Inflammatory macrophage treated with lipopolysaccharide for 4 hours (primary cell): ENCODE data around the gene PKNOX2.

Source experiments
- DNase-seq: peaks from one replicate; pipeline ENCODE4 v3.0.0-alpha.2; 2020

Gene PKNOX2

GRCh38 chr11:125423247-125423849 is 258.8 kb downstream of the PKNOX2 start:
- no peak for DNase-seq

- DNase-seq = no peak
These were observed 261.1 kb downstream of the PKNOX2 start for GRCh38 chr11:125425601-125426000.

DNA sequence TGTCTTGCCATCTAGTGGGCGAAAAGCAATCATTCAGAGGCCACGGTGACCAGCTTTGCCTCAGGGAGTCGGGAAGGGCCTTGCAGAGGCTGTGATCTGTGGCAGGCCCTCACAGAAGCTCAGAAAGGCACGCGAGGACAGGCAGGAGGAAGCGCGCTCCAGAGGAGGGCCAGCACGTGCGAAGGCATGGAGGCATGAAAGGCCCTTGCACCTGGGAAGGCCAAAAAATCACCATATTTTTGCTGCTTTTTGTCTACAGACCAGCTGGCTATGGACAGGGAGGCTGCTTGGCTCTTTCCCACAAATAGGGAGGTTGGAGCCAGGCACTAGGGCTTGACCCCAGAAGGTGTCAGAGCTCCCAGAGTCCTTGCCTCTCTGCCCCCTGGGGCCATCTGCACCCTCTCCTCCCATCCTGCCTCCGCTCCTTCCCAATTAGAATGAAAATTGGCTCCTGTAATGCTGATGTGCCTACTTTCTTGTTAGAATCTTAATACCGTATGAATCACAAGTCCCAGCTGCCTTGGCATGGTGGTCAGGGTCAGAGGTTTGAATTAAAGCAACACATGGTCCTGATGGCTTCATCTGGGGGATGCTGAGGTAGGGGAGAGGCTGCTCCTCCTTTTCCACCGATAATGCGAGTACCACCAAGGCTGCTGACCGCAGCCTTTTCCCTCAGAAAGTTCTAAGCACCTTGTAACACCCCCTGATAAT is 262.4 kb downstream of the PKNOX2 start:
- DNase-seq = no peak

GRCh38 chr11:125428486-125429173 is 264.1 kb downstream of the PKNOX2 start:
- DNase-seq = no peak

GRCh38 chr11:125429174-125429707 is 264.7 kb downstream of the PKNOX2 start:
- peak; percentile 35 for DNase-seq

DNA sequence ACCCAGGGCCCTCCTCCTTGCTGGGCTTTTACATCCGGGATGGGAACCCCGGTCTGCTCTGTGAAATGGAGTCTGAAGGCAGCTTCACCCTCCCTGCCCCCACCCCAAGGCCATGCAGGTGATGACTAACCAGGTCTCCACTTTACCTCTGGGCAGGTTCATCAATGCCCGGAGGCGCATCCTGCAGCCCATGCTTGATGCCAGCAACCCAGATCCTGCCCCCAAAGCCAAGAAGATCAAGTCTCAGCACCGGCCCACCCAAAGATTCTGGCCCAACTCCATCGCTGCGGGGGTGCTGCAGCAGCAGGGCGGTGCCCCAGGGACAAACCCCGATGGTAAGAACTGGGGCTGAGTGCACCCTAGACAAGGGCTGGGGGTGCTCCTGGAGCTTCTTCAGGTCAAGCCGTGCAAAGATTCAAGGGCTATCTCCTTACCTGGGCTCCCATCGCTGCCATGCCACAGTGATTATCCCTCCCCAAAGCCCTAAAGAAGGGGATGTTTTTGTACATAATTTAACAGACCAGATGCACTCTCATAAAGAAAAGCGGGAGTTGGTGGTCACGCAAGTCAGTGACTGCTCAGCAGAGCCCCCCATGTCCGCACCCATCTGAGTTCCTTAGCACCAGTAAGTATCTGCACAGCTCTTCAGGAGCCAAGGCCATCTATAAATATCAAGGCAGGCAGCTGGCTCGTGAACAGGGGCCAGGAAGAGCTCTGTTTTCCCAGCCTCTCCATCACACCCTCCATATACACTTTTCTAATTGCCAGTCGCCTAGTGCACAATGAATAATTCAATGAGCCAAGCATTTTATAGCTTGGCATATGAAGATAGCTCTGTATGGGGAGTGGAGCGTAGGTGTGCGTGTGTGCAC is 265.5 kb downstream of the PKNOX2 start:
- DNase-seq = no peak

- no peak for DNase-seq
These were observed 266.5 kb downstream of the PKNOX2 start for GRCh38 chr11:125431009-125431408.

GRCh38 chr11:125431481-125431880 is 266.9 kb downstream of the PKNOX2 start:
- no peak for DNase-seq

- peak; percentile 14 for DNase-seq
These were observed 269.0 kb downstream of the PKNOX2 start for GRCh38 chr11:125433454-125434121.

DNA sequence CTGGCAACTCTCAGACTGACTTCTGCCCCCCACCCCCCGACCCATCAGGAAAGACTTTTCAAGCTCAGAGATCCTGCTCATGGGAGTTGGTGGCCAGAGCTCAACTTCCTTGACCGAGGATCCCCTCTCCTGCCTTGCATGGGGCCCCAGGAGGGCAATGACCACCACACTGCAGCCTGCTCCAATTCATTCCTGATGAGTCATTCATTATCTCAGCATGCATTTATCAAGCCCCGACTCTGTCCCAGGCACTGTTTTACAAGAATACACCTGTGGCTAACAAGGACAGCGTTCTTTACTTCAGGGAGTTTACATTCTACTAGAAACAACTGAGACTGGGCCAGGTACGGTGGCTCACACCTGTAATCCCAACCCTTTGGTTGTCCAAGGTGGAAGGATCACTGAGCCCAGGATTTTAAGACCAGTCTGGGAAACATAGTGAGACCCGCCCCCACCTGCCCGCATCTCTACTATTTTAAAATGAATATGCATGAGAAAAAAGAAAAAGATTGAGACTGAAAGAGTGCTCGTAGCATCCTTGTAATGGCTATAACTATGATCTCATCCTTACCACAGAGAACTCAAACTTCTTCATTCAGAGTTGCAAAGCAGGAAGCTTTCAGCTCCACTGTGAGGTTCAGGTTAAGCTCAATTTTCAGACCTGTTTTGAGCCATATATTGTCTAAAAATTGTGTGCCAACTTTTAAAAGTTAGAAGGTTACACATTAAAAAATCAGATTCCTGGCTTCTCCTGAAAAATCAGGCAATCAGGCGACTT is 271.1 kb downstream of the PKNOX2 start:
- no peak for DNase-seq

DNA sequence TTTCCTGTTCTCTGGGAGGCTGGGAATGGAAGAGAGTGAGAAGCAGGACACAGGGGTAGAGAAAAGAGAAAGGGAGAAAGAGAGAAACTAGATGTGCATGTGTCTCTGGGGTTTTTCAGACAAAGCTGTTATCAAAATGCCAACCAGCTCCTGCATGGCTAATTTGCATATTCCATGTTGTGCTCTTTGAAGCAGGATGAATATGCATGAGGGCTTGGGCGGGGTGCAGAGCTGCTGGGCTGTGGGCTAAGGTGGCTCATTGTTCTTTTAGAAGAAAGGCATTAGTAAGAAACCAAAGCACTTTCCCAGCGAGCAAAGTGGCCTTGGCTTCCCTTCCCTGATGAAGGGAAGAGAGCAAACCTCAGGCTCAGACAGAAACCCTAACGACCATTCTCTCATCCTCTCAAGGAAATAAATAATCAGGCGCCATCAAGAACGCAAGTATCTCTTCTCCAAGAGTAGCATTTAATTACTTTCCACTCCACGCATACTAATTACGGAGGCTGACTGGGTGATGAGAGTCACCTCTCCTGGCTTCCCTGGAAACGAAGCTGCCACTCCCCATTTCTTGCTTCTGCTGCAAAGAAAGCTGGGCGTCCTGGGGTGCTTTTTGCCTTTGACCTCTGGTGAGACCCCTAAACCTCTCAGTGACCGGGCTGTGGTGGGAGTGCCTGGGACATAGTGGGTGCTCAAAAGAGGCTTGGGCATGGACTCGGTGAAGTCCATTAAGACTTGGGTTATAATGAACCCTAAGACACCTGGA is 277.3 kb downstream of the PKNOX2 start:
- DNase-seq = no peak

DNA sequence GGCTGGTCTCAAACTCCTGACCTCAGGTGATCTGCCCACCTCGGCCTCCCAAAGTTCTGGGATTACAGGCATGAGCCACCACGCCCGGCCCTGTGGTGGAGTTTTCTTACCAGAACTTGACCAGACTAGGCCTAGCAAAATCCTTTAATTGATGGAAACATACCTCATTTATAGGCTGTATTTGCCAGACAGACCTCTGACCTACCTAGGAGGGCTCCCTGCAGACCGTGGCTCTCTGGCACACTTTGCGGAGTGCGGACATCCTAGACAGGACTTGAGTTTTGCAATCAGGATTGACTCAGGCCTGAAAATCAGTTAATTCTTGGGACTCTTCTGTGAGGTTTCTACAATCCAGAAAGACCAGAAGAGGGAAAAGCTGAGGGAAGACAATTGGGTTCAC is 278.4 kb downstream of the PKNOX2 start:
- no peak for DNase-seq

- DNase-seq = no peak
These were observed 279.3 kb downstream of the PKNOX2 start for GRCh38 chr11:125443767-125444311.

DNA sequence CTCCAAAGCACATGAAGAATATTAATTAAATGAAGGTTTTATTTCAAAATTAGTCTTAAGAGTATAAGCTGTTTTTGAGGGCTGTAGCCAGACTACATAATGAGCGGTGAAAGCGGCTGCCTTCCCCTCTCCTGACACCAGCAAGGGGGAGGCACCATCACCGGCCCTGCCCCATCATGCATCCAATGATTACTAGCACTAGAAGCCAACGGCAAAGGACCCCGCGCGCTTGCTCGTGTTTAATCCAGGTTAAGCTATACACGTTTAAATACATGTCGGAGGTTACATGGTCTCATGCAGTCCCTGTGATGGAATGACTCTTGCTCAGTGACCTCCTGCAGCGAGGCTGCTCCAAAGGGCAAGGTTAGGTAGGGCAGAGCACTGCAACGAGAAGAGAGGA is 281.2 kb downstream of the PKNOX2 start:
- no peak for DNase-seq

- DNase-seq = no peak
These were observed 281.7 kb downstream of the PKNOX2 start for GRCh38 chr11:125446279-125446678.

- DNase-seq = no peak
These were observed 283.2 kb downstream of the PKNOX2 start for GRCh38 chr11:125447721-125448120.

- DNase-seq = no peak
These were observed 283.6 kb downstream of the PKNOX2 start for GRCh38 chr11:125448136-125448535.

GRCh38 chr11:125449565-125449964 is 285.0 kb downstream of the PKNOX2 start:
- DNase-seq = no peak

- peak; percentile 29 for DNase-seq
These were observed 287.0 kb downstream of the PKNOX2 start for GRCh38 chr11:125451400-125452124.

DNA sequence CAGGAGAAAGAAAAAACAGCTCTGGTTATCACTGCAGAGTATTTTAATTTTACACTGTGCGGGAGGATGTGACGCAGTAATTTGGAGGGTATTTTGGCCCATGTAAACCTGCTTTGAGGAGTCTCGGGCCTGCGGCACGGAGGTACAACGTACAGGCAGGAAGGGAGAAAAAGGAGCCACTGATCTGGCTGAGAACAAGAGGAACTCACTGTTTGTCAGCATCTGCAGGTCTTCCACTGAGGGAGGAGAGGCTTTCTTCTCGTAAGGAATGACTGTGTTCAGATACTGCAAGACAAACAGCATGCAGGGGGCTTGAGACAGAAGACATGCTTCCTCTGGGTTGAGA is 287.5 kb downstream of the PKNOX2 start:
- no peak for DNase-seq
